Osteocyte (in vitro differentiated cells): Measurements from ENCODE around the gene PTPN12. TPM values are rescaled to one million over a fixed set of nuclear protein-coding genes. Genes with fewer than 3 reads are reported as not detected.
"Not testable (repeated sequence)": the region's sequence is repeated elsewhere in the genome, so short reads cannot be mapped to it uniquely, and the experiment has no call there.

ENCODE experiments used
- DNase-seq: peaks from one replicate; pipeline ENCODE4 v3.0.0; 2021; ENCODE audit warnings: mixed read lengths; ENCODE audit not compliant: unreplicated experiment; ENCODE audit errors: extremely low spot score
- H3K27ac Mint-ChIP-seq: one replicate; pipeline ENCODE4 v1.8.0; 2021; ENCODE audit warnings: mild to moderate bottlenecking, mixed read lengths; ENCODE audit not compliant: unreplicated experiment
- H3K27me3 Mint-ChIP-seq: one replicate; pipeline ENCODE4 v1.8.0; 2021; ENCODE audit warnings: mixed read lengths; ENCODE audit not compliant: unreplicated experiment
- H3K36me3 Mint-ChIP-seq: one replicate; pipeline ENCODE4 v1.8.0; 2021; ENCODE audit warnings: mixed read lengths; ENCODE audit not compliant: unreplicated experiment
- H3K4me1 Mint-ChIP-seq: one replicate; pipeline ENCODE4 v1.8.0; 2021; ENCODE audit warnings: mixed read lengths; ENCODE audit not compliant: unreplicated experiment
- H3K4me3 Mint-ChIP-seq: one replicate; pipeline ENCODE4 v1.8.0; 2021; ENCODE audit warnings: mild to moderate bottlenecking, moderate library complexity, mixed read lengths; ENCODE audit not compliant: unreplicated experiment
- H3K9me3 Mint-ChIP-seq: one replicate; pipeline ENCODE4 v1.8.0; 2021; ENCODE audit warnings: mixed read lengths; ENCODE audit not compliant: unreplicated experiment
- total RNA-seq: library from RNA; stranded (reverse); gene quantifications from 2 replicates; pipeline ENCODE4 v1.2.1, GENCODE V29; 2021
- TF ChIP-seq, protein P1 (sequence below): fragments of 200-600 bp; sonication (generic); IDR thresholded peaks from 2 replicates; pipeline ENCODE4 v1.5.0; 2021; ENCODE audit warnings: antibody characterized with exemption, mild to moderate bottlenecking, moderate library complexity

The PTPN12 gene
- total RNA-seq, 1 donor from 2014 or later: 85.4 TPM

DNA sequence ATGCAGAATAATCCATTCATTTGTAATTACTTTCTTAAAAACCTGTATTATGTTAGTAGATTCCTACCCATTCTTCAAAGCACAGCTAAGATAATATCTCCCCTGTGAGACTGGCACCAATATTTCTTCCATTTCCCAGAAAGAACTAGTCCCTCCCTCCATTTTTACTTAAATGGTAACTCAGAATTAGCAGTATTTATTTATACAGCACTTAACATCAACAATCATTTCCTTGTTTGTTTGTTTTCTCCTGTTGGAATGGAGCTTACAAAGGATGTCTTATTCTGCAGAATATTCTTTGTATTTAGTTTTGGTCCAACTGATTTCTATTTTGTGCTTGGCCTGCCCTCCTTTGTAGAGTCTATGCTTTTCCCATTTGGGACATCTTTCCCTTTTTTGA, 32.1 kb upstream of the PTPN12 start:
- no peak overlapping the region for H3K27ac Mint-ChIP-seq
- TF ChIP-seq, protein P1, sequence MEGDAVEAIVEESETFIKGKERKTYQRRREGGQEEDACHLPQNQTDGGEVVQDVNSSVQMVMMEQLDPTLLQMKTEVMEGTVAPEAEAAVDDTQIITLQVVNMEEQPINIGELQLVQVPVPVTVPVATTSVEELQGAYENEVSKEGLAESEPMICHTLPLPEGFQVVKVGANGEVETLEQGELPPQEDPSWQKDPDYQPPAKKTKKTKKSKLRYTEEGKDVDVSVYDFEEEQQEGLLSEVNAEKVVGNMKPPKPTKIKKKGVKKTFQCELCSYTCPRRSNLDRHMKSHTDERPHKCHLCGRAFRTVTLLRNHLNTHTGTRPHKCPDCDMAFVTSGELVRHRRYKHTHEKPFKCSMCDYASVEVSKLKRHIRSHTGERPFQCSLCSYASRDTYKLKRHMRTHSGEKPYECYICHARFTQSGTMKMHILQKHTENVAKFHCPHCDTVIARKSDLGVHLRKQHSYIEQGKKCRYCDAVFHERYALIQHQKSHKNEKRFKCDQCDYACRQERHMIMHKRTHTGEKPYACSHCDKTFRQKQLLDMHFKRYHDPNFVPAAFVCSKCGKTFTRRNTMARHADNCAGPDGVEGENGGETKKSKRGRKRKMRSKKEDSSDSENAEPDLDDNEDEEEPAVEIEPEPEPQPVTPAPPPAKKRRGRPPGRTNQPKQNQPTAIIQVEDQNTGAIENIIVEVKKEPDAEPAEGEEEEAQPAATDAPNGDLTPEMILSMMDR: no peak
- H3K4me1 Mint-ChIP-seq: no peaks in the 10 kb centered on the region
- DNase-seq: no peak
- no peaks in the 10 kb centered on the region for H3K9me3 Mint-ChIP-seq
- H3K36me3 Mint-ChIP-seq: no peaks in the 10 kb centered on the region
- H3K27me3 Mint-ChIP-seq: peaks cover 11% of the 10 kb centered on the region
- H3K4me3 Mint-ChIP-seq: no peak overlapping the region

DNA sequence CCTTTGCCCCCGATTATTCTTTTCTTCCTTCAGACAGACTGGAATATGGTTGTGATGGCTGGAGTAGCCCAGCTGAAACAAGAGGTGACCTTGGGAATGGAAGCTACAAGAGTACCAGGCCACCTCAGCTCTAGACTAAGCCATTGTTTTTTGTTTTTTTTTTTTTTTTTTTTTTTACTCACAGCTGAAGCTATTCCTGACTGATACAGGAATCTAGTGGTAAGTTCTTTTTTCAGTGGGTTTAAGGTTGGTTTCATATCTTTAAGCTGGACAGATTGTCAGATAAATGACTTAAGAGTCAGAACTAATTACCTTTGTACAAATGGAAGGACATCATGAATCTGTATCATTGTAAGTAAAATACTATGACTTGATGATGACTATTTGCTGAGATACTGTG, 30.2 kb upstream of the PTPN12 start:
- Mint-ChIP-seq H3K9me3 (no peaks in the 10 kb centered on the region), H3K27me3 (peaks cover 19% of the 10 kb centered on the region), H3K4me3 (no peak overlapping the region), H3K4me1 (no peaks in the 10 kb centered on the region), H3K27ac (no peak overlapping the region), H3K36me3 (no peaks in the 10 kb centered on the region)
- TF ChIP-seq, protein P1: no peak
- DNase-seq: no peak

DNA sequence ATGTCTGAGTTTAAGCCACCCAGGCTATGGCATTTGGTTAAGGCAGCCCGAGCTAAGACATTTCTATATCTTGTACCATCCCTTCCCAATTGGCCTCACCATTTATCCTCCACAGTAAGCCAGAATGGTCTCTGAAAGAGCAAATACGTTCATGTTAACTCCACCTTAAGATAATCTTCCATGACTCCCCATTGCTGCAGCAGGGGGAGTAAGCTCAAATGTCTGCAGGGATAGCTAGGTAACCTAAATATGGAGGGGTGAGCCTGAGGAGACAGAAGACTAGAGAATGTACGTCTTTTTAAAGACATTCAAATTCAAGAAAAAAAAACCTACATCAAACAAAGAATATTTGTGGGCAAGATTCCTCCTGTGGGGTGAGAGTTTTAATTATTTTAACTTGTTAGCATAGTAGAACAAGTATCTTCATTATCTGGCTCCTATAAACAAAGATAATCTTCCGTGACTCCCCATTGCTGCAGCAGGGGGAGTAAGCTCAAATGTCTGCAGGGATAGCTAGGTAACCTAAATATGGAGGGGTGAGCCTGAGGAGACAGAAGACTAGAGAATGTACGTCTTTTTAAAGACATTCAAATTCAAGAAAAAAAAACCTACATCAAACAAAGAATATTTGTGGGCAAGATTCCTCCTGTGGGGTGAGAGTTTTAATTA, 24.0 kb upstream of the PTPN12 start:
- DNase-seq, H3K4me1 Mint-ChIP-seq, H3K9me3 Mint-ChIP-seq, H3K36me3 Mint-ChIP-seq, H3K27ac Mint-ChIP-seq, H3K4me3 Mint-ChIP-seq: not testable (repeated sequence)
- H3K27me3 Mint-ChIP-seq: peaks cover 12% of the 10 kb centered on the region

DNA sequence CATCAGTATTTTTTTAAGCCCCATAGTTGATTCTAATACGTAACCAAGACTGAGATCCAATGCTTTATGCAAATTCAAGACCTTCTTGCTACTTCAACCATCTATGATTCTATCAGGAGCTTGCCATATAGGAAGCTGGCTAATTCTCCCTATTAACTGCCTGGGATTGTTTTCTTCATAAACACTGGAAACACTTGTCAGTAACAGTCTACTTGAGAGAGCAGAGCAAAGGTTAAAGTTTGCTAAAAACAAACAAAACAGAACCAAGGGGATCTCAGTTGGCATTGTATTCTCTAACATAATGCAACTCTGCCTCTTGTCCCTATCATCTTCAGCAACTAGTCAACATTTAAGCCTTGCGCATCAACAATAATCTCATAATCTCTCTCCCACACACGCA, 21.0 kb upstream of the PTPN12 start:
- DNase-seq: no peak
- Mint-ChIP-seq H3K27ac (no peak overlapping the region), H3K4me1 (no peaks in the 10 kb centered on the region), H3K4me3 (no peak overlapping the region), H3K27me3 (peaks cover 8% of the 10 kb centered on the region), H3K36me3 (no peaks in the 10 kb centered on the region), H3K9me3 (no peaks in the 10 kb centered on the region)
- TF ChIP-seq, protein P1: no peak

- Mint-ChIP-seq H3K9me3 (no peaks in the 10 kb centered on the region), H3K4me3 (no peak overlapping the region), H3K36me3 (no peaks in the 10 kb centered on the region), H3K27me3 (peaks cover 3% of the 10 kb centered on the region), H3K27ac (no peak overlapping the region), H3K4me1 (no peaks in the 10 kb centered on the region)
- DNase-seq: no peak
- TF ChIP-seq, protein P1: no peak
Observed at GRCh38 chr7:77520261-77520660, 16.8 kb upstream of the PTPN12 start.

DNA sequence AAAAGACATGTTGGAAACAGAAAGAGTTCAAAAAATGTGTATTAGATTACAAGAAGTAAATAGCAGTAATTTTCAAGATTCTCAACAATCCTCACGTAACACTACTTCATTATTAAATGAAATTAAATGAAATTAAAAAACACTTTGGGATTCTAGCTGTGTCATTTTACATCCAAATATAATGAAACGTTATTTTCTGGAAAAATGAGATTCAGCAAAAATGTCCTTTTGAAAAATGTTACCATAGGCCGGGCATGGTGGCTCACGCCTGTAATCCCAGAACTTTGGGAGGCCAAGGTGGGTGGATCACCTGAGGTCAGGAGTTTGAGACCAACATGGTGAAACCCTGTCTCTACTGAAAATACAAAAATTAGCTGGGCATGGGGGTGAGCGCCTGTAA, 15.6 kb upstream of the PTPN12 start:
- not testable (repeated sequence) for H3K4me3 Mint-ChIP-seq, DNase-seq, H3K27ac Mint-ChIP-seq, H3K9me3 Mint-ChIP-seq, H3K4me1 Mint-ChIP-seq, H3K36me3 Mint-ChIP-seq, H3K27me3 Mint-ChIP-seq
